Karpas-422 (cell line): Measurements from ENCODE around the gene GRAMD1B. TPM values are rescaled to one million over a fixed set of nuclear protein-coding genes. Genes with fewer than 3 reads are reported as not detected.

Experiments used
- DNase-seq: peaks from one replicate; pipeline ENCODE4 v3.0.0-alpha.2; 2015
- H2AFZ ChIP-seq: fragments of 200-600 bp; sonication (generic); 2 replicates; pipeline ENCODE4 v1.6.1; 2014; ENCODE audit warnings: antibody characterized with exemption, low read length, mixed read lengths
- H3K27ac ChIP-seq: fragments of 200-600 bp; sonication (generic); 2 replicates; pipeline ENCODE4 v1.5.1; 2014; ENCODE audit warnings: mild to moderate bottlenecking, low read length, moderate library complexity
- H3K27me3 ChIP-seq: fragments of 200-600 bp; sonication (generic); 2 replicates; pipeline ENCODE4 v1.6.1; 2014; ENCODE audit warnings: low read length, mixed read lengths
- H3K36me3 ChIP-seq: fragments of 200-600 bp; sonication (generic); 2 replicates; pipeline ENCODE4 v1.6.1; 2014; ENCODE audit warnings: low read length, mixed read lengths; ENCODE audit not compliant: insufficient read depth
- H3K4me1 ChIP-seq: fragments of 200-600 bp; sonication (generic); 2 replicates; pipeline ENCODE4 v1.6.1; 2014; ENCODE audit warnings: mild to moderate bottlenecking, low read length, mixed read lengths
- H3K4me2 ChIP-seq: fragments of 200-600 bp; sonication (generic); 2 replicates; pipeline ENCODE4 v1.6.1; 2014; ENCODE audit warnings: low read length, low read depth, mild to moderate bottlenecking; ENCODE audit not compliant: poor library complexity, severe bottlenecking
- H3K4me3 ChIP-seq: fragments of 200-600 bp; sonication (generic); 2 replicates; pipeline ENCODE4 v1.5.1; 2014; ENCODE audit warnings: mild to moderate bottlenecking, antibody characterized with exemption, low read length, mixed read lengths
- H3K79me2 ChIP-seq: fragments of 200-600 bp; sonication (generic); 2 replicates; pipeline ENCODE4 v1.6.1; 2014; ENCODE audit warnings: mild to moderate bottlenecking, low read length, mixed read lengths
- H3K9ac ChIP-seq: fragments of 200-600 bp; sonication (generic); 2 replicates; pipeline ENCODE4 v1.6.0; 2014; ENCODE audit warnings: low read length
- H3K9me2 ChIP-seq: fragments of 200-600 bp; sonication (generic), shearing (Covaris generic); replicated peaks from 2 replicates; pipeline ENCODE4 v1.6.0; 2014; ENCODE audit warnings: mild to moderate bottlenecking, low read length, moderate library complexity; ENCODE audit not compliant: insufficient read depth
- H3K9me3 ChIP-seq: fragments of 300-700, 200-600 bp; sonication (generic); 2 replicates; pipeline ENCODE4 v1.6.1; 2014; ENCODE audit warnings: low read length, mixed read lengths
- H4K20me1 ChIP-seq: fragments of 200-600 bp; sonication (generic); 2 replicates; pipeline ENCODE4 v1.6.1; 2014; ENCODE audit warnings: mild to moderate bottlenecking, antibody characterized with exemption, low read length, low read depth; ENCODE audit not compliant: insufficient read depth
- total RNA-seq: library from RNA; depleted of rRNA; stranded (reverse); fragments of >200 nt; shearing (Covaris generic); gene quantifications from 2 replicates; pipeline ENCODE4 v1.2.3, GENCODE V29; 2014; ENCODE audit warnings: low replicate concordance; rRNA removed

Gene GRAMD1B
- total RNA-seq, result 59.9 and 79.0 TPM in 2 replicates

- H3K27ac ChIP-seq, result no peak within 1 kb of the TSS
- H3K4me3 ChIP-seq, result no peak within 1 kb of the TSS
- peaks cover 15% of the 10 kb centered on the region for H3K4me1 ChIP-seq
- no peaks in the 10 kb centered on the region for H3K9me2 ChIP-seq
- H3K4me2 ChIP-seq, result no peak within 1 kb of the TSS
- no peaks in the 10 kb centered on the region for H3K9me3 ChIP-seq
- no peaks in the 10 kb centered on the region for H3K79me2 ChIP-seq
- H3K9ac ChIP-seq, result no peak within 1 kb of the TSS
- no peaks in the 10 kb centered on the region for H3K27me3 ChIP-seq
- H3K36me3 ChIP-seq, result no peaks in the 10 kb centered on the region
- no peaks in the 10 kb centered on the region for H4K20me1 ChIP-seq
- H2AFZ ChIP-seq, result no peak within 1 kb of the TSS
- no peak for DNase-seq
These were observed at the start of gene GRAMD1B for GRCh38 chr11:123429913-123430720. TSS of gene GRAMD1B (plus strand) at chr11:123430269. CDS start at chr11:123430793, 524 bp downstream.

GRCh38 chr11:123381149-123381548 lies 48.9 kb upstream of the GRAMD1B start:
- Histone ChIP-seq H2AFZ (no peak overlapping the region), H3K36me3 (no peaks in the 10 kb centered on the region), H3K4me1 (peaks cover 11% of the 10 kb centered on the region), H3K4me3 (no peak overlapping the region), H3K9ac (no peak overlapping the region), H3K27me3 (no peaks in the 10 kb centered on the region), H3K79me2 (no peaks in the 10 kb centered on the region), H3K9me2 (no peaks in the 10 kb centered on the region), H3K4me2 (no peak overlapping the region), H3K27ac (no peak overlapping the region), H3K9me3 (no peaks in the 10 kb centered on the region), H4K20me1 (no peaks in the 10 kb centered on the region)
- no peak for DNase-seq

GRCh38 chr11:123381817-123382554 lies 48.1 kb upstream of the GRAMD1B start:
- Histone ChIP-seq H3K4me2 (no peak overlapping the region), H4K20me1 (no peaks in the 10 kb centered on the region), H3K9me3 (no peaks in the 10 kb centered on the region), H3K36me3 (no peaks in the 10 kb centered on the region), H3K4me1 (peaks cover 11% of the 10 kb centered on the region), H3K79me2 (no peaks in the 10 kb centered on the region), H2AFZ (no peak overlapping the region), H3K27ac (no peak overlapping the region), H3K4me3 (no peak overlapping the region), H3K9ac (no peak overlapping the region), H3K27me3 (no peaks in the 10 kb centered on the region), H3K9me2 (no peaks in the 10 kb centered on the region)
- DNase-seq, result no peak

GRCh38 chr11:123382555-123383074 lies 47.5 kb upstream of the GRAMD1B start:
- DNase-seq, result no peak
- Histone ChIP-seq H3K27ac (no peak overlapping the region), H3K4me1 (peaks cover 11% of the 10 kb centered on the region), H3K4me3 (no peak overlapping the region), H2AFZ (no peak overlapping the region), H3K36me3 (no peaks in the 10 kb centered on the region), H4K20me1 (no peaks in the 10 kb centered on the region), H3K9ac (no peak overlapping the region), H3K9me3 (no peaks in the 10 kb centered on the region), H3K79me2 (no peaks in the 10 kb centered on the region), H3K9me2 (no peaks in the 10 kb centered on the region), H3K27me3 (no peaks in the 10 kb centered on the region), H3K4me2 (no peak overlapping the region)

GRCh38 chr11:123384116-123384515 lies 46.0 kb upstream of the GRAMD1B start:
- H3K36me3 ChIP-seq, result no peaks in the 10 kb centered on the region
- no peak overlapping the region for H3K4me2 ChIP-seq
- no peak overlapping the region for H3K9ac ChIP-seq
- H2AFZ ChIP-seq, result no peak overlapping the region
- H3K27me3 ChIP-seq, result no peaks in the 10 kb centered on the region
- no peak overlapping the region for H3K4me3 ChIP-seq
- H3K79me2 ChIP-seq, result no peaks in the 10 kb centered on the region
- no peaks in the 10 kb centered on the region for H4K20me1 ChIP-seq
- H3K27ac ChIP-seq, result no peak overlapping the region
- H3K9me3 ChIP-seq, result no peaks in the 10 kb centered on the region
- no peak for DNase-seq
- no peaks in the 10 kb centered on the region for H3K9me2 ChIP-seq
- H3K4me1 ChIP-seq, result peaks cover 11% of the 10 kb centered on the region

GRCh38 chr11:123386796-123387510 lies 43.1 kb upstream of the GRAMD1B start:
- H2AFZ ChIP-seq, result no peak overlapping the region
- no peaks in the 10 kb centered on the region for H3K9me3 ChIP-seq
- peaks cover 13% of the 10 kb centered on the region for H3K4me1 ChIP-seq
- no peaks in the 10 kb centered on the region for H3K36me3 ChIP-seq
- no peaks in the 10 kb centered on the region for H3K27me3 ChIP-seq
- DNase-seq, result no peak
- no peak overlapping the region for H3K4me3 ChIP-seq
- H3K79me2 ChIP-seq, result no peaks in the 10 kb centered on the region
- H3K9me2 ChIP-seq, result no peaks in the 10 kb centered on the region
- H3K4me2 ChIP-seq, result no peak overlapping the region
- H3K9ac ChIP-seq, result no peak overlapping the region
- H4K20me1 ChIP-seq, result no peaks in the 10 kb centered on the region
- H3K27ac ChIP-seq, result no peak overlapping the region

GRCh38 chr11:123388640-123389039 lies 41.4 kb upstream of the GRAMD1B start:
- no peaks in the 10 kb centered on the region for H3K36me3 ChIP-seq
- H3K4me1 ChIP-seq, result peaks cover 12% of the 10 kb centered on the region
- H4K20me1 ChIP-seq, result no peaks in the 10 kb centered on the region
- no peak overlapping the region for H3K4me3 ChIP-seq
- H2AFZ ChIP-seq, result no peak overlapping the region
- H3K9ac ChIP-seq, result no peak overlapping the region
- no peak overlapping the region for H3K27ac ChIP-seq
- H3K9me2 ChIP-seq, result no peaks in the 10 kb centered on the region
- H3K79me2 ChIP-seq, result no peaks in the 10 kb centered on the region
- H3K27me3 ChIP-seq, result no peaks in the 10 kb centered on the region
- DNase-seq, result no peak
- no peak overlapping the region for H3K4me2 ChIP-seq
- H3K9me3 ChIP-seq, result no peaks in the 10 kb centered on the region

- H2AFZ ChIP-seq, result no peak overlapping the region
- no peaks in the 10 kb centered on the region for H4K20me1 ChIP-seq
- H3K27me3 ChIP-seq, result no peaks in the 10 kb centered on the region
- DNase-seq, result no peak
- H3K9me3 ChIP-seq, result no peaks in the 10 kb centered on the region
- no peak overlapping the region for H3K9ac ChIP-seq
- H3K4me2 ChIP-seq, result no peak overlapping the region
- no peak overlapping the region for H3K27ac ChIP-seq
- no peak overlapping the region for H3K4me3 ChIP-seq
- no peaks in the 10 kb centered on the region for H3K9me2 ChIP-seq
- H3K79me2 ChIP-seq, result no peaks in the 10 kb centered on the region
- peaks cover 23% of the 10 kb centered on the region for H3K4me1 ChIP-seq
- no peaks in the 10 kb centered on the region for H3K36me3 ChIP-seq
These were observed 39.9 kb upstream of the GRAMD1B start for GRCh38 chr11:123390146-123390545.
